ENCODE data around the gene FERD3L.

GRCh38 chr7:19143881-19144574 is 1.2 kb downstream of the FERD3L start:
- TF ChIP-seq POLR2AphosphoS5 (IDR thresholded peaks at IDR 0.05) = no peak
- no peak for TF ChIP-seq CTCF (IDR thresholded peaks at IDR 0.05)
- no peak for TF ChIP-seq POLR2A (IDR thresholded peaks at IDR 0.05)
- no peak for TF ChIP-seq EP300 (IDR thresholded peaks at IDR 0.05)

Measured in gastroesophageal sphincter (tissue), 3 donors.